ENCODE data around the gene CDH18.

Gene CDH18

GRCh38 chr5:19923742-19924141 is 64.3 kb downstream of the CDH18 start:
- no peak for DNase-seq (ENCODE audit: low read depth, low spot score)
- in situ Hi-C loops (cut with HindIII; ENCODE audit: low sequenced_read_pairs) = no loop called here
- TF ChIP-seq CTCF (IDR thresholded peaks at IDR 0.05; ENCODE audit: low read depth, low read length) = no peak
- no peak overlapping the region for H3K4me3 ChIP-seq (ENCODE audit: low read depth, low read length)

- in situ Hi-C loops (cut with HindIII; ENCODE audit: low sequenced_read_pairs) = no loop called here
- no peak overlapping the region for H3K4me3 ChIP-seq (ENCODE audit: low read depth, low read length)
- DNase-seq (ENCODE audit: low read depth, low spot score) = peak; percentile 35
- no peak for TF ChIP-seq CTCF (IDR thresholded peaks at IDR 0.05; ENCODE audit: low read depth, low read length)
Observed at GRCh38 chr5:19920761-19921160, 67.2 kb downstream of the CDH18 start.

GRCh38 chr5:19918780-19919179 is 69.2 kb downstream of the CDH18 start:
- H3K4me3 ChIP-seq (ENCODE audit: low read depth, low read length) = no peak overlapping the region
- no peak for TF ChIP-seq CTCF (IDR thresholded peaks at IDR 0.05; ENCODE audit: low read depth, low read length)
- in situ Hi-C loops (cut with HindIII; ENCODE audit: low sequenced_read_pairs) = no loop called here
- DNase-seq (ENCODE audit: low read depth, low spot score) = no peak

- in situ Hi-C loops (cut with HindIII; ENCODE audit: low sequenced_read_pairs) = no loop called here
- H3K4me3 ChIP-seq (ENCODE audit: low read depth, low read length) = no peak overlapping the region
Observed at GRCh38 chr5:19917588-19918122, 70.3 kb downstream of the CDH18 start.

GRCh38 chr5:19910136-19910535 is 77.9 kb downstream of the CDH18 start:
- DNase-seq (ENCODE audit: low read depth, low spot score) = no peak
- in situ Hi-C loops (cut with HindIII; ENCODE audit: low sequenced_read_pairs) = no loop called here
- TF ChIP-seq CTCF (IDR thresholded peaks at IDR 0.05; ENCODE audit: low read depth, low read length) = no peak
- no peak overlapping the region for H3K4me3 ChIP-seq (ENCODE audit: low read depth, low read length)

More at GRCh38 chr5:19917588-19918122, 70.3 kb downstream of the CDH18 start:
- no peak for DNase-seq (ENCODE audit: low read depth, low spot score)
- no peak for TF ChIP-seq CTCF (IDR thresholded peaks at IDR 0.05; ENCODE audit: low read depth, low read length)

- no peak overlapping the region for H3K4me3 ChIP-seq (ENCODE audit: low read depth, low read length)
- no peak for DNase-seq (ENCODE audit: low read depth, low spot score)
- TF ChIP-seq CTCF (IDR thresholded peaks at IDR 0.05; ENCODE audit: low read depth, low read length) = no peak
- in situ Hi-C loops (cut with HindIII; ENCODE audit: low sequenced_read_pairs) = no loop called here
Observed at GRCh38 chr5:19904766-19905165, 83.2 kb downstream of the CDH18 start.

GRCh38 chr5:19903611-19904010 is 84.4 kb downstream of the CDH18 start:
- no peak for DNase-seq (ENCODE audit: low read depth, low spot score)
- in situ Hi-C loops (cut with HindIII; ENCODE audit: low sequenced_read_pairs) = no loop called here
- TF ChIP-seq CTCF (IDR thresholded peaks at IDR 0.05; ENCODE audit: low read depth, low read length) = no peak
- H3K4me3 ChIP-seq (ENCODE audit: low read depth, low read length) = no peak overlapping the region

Measured in astrocyte of the spinal cord (primary cell).